ENCODE measurements around the gene ADGRG6.

Gene ADGRG6

DNA sequence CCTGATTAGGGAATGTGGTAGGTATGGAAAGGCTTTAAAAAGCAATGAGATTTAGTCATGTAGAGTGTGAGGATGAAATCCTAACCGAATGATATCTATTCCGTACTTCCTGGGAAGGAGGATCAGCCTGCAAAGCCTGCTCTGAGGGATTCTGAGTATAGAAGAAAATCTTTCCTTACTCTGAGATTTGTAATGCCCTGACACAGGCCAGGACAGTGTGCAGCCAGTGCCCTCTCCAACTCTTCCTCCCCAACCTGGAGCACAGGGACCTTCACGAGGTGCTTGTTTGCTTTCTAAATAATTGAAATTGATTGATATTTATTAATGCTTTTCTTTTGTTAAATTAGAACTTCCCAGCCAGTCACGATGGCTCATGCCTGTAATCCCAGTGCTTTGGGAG, 131.6 kb downstream of the ADGRG6 start:
- no peak overlapping the region for H3K4me3 ChIP-seq (ENCODE audit: control insufficient read depth in 1 of 7, extremely low read depth in 1 of 7, insufficient read depth in 4 of 7, low read depth in 2 of 7, low read length in 6 of 7)
- no peaks in the 10 kb centered on the region for H3K27me3 ChIP-seq (replicated peaks in 2 of 5; ENCODE audit: control insufficient read depth in 4 of 5, insufficient read depth in 5 of 5, low read length in 4 of 5)
- peaks cover 0 to 2% (median 0%) of the 10 kb centered on the region in 5 experiments for H3K9me3 ChIP-seq (ENCODE audit: control extremely low read depth in 1 of 5, control insufficient read depth in 4 of 5, insufficient read depth in 2 of 5, low read depth in 1 of 5, low read length in 4 of 5)
- POLR2A ChIA-PET = no interaction called here
- no peak for DNase-seq
- H3K4me1 ChIP-seq (ENCODE audit: control extremely low read depth in 1 of 4, control insufficient read depth in 4 of 4, insufficient read depth in 4 of 4, low read length in 3 of 4) = no peaks in the 10 kb centered on the region
- no CpG with 5 or more reads among the region's 4 CpGs for WGBS (ENCODE audit: insufficient coverage)
- no peak overlapping the region for H3K27ac ChIP-seq (ENCODE audit: insufficient read depth in 1 of 2, low read depth in 1 of 2, low read length in 2 of 2, poor library complexity in 1 of 2, severe bottlenecking in 2 of 2)
- peaks cover 0 to 51% (median 5%) of the 10 kb centered on the region in 4 experiments for H3K36me3 ChIP-seq (ENCODE audit: control insufficient read depth in 4 of 4, insufficient read depth in 4 of 4, low read length in 3 of 4)
- CTCF ChIA-PET = no interaction called here

DNA sequence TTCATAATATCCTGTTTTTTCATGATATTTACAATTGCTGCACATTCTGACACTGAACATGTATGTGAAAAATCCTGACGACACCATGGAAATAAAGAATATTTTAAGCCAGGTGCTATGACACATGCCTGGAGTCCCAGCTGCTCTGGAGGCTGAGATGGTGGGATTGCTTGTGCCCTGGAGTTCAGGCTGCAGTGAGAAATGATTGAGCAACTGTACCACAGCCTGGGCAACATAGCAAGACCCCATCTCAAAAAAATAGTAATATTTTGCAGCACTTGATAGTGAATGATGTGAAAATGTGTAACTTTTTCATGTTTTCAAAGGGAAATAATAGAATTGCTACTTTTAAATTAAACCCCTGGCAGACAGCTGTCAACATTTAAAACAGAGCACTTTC, 137.1 kb downstream of the ADGRG6 start:
- H3K36me3 ChIP-seq (ENCODE audit: control insufficient read depth in 4 of 4, insufficient read depth in 4 of 4, low read length in 3 of 4) = peaks cover 0 to 68% (median 10%) of the 10 kb centered on the region in 4 experiments
- H3K4me1 ChIP-seq (ENCODE audit: control extremely low read depth in 1 of 4, control insufficient read depth in 4 of 4, insufficient read depth in 4 of 4, low read length in 3 of 4) = no peaks in the 10 kb centered on the region
- ChIA-PET CTCF (no interaction called here), POLR2A (no interaction called here)
- no peaks in the 10 kb centered on the region for H3K27me3 ChIP-seq (replicated peaks in 2 of 5; ENCODE audit: control insufficient read depth in 4 of 5, insufficient read depth in 5 of 5, low read length in 4 of 5)
- H3K4me3 ChIP-seq (ENCODE audit: control insufficient read depth in 1 of 7, extremely low read depth in 1 of 7, insufficient read depth in 4 of 7, low read depth in 2 of 7, low read length in 6 of 7) = no peak overlapping the region
- DNase-seq = no peak
- H3K27ac ChIP-seq (ENCODE audit: insufficient read depth in 1 of 2, low read depth in 1 of 2, low read length in 2 of 2, poor library complexity in 1 of 2, severe bottlenecking in 2 of 2) = no peak overlapping the region
- WGBS (ENCODE audit: insufficient coverage) = no CpG with 5 or more reads among the region's 1 CpG
- no peaks in the 10 kb centered on the region for H3K9me3 ChIP-seq (ENCODE audit: control extremely low read depth in 1 of 5, control insufficient read depth in 4 of 5, insufficient read depth in 2 of 5, low read depth in 1 of 5, low read length in 4 of 5)

DNA sequence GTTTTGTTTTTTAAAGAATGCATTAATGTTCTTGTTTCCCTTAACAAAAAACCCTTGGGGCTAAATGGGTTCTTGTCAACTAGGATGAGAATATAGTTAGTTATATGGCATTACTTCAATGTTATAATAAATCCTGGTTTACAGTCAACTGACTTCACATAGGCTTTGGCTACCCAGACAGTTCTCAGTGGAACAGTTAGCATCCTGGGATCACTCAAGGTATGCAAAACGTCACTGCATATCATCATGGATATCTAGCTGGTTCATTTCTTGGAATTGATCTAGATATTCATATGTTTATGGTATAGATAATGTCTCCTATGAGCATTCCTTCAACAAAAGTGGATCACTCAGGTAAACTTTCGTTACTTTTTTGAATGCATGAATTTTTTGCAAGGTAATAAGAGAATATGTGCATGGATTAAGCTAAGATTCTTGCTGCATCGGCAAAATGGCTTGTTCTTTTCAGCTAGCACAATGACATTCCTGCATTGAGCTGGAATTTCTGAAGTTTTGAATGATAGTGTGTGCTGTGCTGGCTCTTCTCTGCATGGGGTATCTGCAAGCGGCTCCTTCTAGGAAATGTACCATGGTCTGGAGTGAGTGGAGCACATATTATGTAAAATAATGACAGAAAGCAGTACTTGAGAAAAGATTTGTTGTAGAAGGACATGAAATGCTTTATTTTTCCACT, 138.9 kb downstream of the ADGRG6 start:
- whole genome bisulfite sequencing (ENCODE audit: insufficient coverage) = 100% methylated on average over 2 of the region's 4 CpGs
- Histone ChIP-seq H3K4me1 (ENCODE audit: control extremely low read depth in 1 of 4, control insufficient read depth in 4 of 4, insufficient read depth in 4 of 4, low read length in 3 of 4) (peaks cover 0 to 2% (median 0%) of the 10 kb centered on the region in 4 experiments), H3K27ac (ENCODE audit: insufficient read depth in 1 of 2, low read depth in 1 of 2, low read length in 2 of 2, poor library complexity in 1 of 2, severe bottlenecking in 2 of 2) (no peak overlapping the region), H3K9me3 (ENCODE audit: control extremely low read depth in 1 of 5, control insufficient read depth in 4 of 5, insufficient read depth in 2 of 5, low read depth in 1 of 5, low read length in 4 of 5) (no peaks in the 10 kb centered on the region), H3K27me3 (replicated peaks in 2 of 5; ENCODE audit: control insufficient read depth in 4 of 5, insufficient read depth in 5 of 5, low read length in 4 of 5) (no peaks in the 10 kb centered on the region), H3K36me3 (ENCODE audit: control insufficient read depth in 4 of 4, insufficient read depth in 4 of 4, low read length in 3 of 4) (peaks cover 0 to 69% (median 11%) of the 10 kb centered on the region in 4 experiments), H3K4me3 (ENCODE audit: control insufficient read depth in 1 of 7, extremely low read depth in 1 of 7, insufficient read depth in 4 of 7, low read depth in 2 of 7, low read length in 6 of 7) (no peak overlapping the region)
- CTCF ChIA-PET = no interaction called here
- POLR2A ChIA-PET = interaction anchor here (0.6 kb wide), 1 partner anchor 294 kb away, joined by 3 read pairs; the partner anchor contains the start of gene NMBR
- DNase-seq = no peak

DNA sequence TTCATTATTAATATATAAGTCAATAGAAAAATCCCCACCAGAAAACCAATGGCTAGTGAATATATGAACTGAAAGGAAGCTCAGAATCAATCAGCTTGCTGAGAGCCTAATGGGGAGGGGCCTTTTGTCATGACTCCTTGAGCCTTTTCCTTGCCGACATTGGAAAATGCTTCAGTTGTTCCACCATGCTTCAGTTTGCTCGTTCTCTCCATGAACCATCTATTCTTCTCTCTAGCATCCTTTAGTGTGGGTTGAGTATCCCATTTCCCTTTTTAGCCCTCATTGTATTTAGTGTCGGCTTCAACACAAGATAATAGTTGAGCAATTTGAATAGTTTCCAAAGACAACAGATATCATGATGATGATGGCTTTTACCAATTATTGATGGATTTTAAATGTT, 139.9 kb downstream of the ADGRG6 start:
- Histone ChIP-seq H3K4me3 (ENCODE audit: control insufficient read depth in 1 of 7, extremely low read depth in 1 of 7, insufficient read depth in 4 of 7, low read depth in 2 of 7, low read length in 6 of 7) (no peak overlapping the region), H3K36me3 (ENCODE audit: control insufficient read depth in 4 of 4, insufficient read depth in 4 of 4, low read length in 3 of 4) (peaks cover 0 to 67% (median 10%) of the 10 kb centered on the region in 4 experiments), H3K4me1 (ENCODE audit: control extremely low read depth in 1 of 4, control insufficient read depth in 4 of 4, insufficient read depth in 4 of 4, low read length in 3 of 4) (peaks cover 0 to 2% (median 0%) of the 10 kb centered on the region in 4 experiments), H3K9me3 (ENCODE audit: control extremely low read depth in 1 of 5, control insufficient read depth in 4 of 5, insufficient read depth in 2 of 5, low read depth in 1 of 5, low read length in 4 of 5) (no peaks in the 10 kb centered on the region), H3K27me3 (replicated peaks in 2 of 5; ENCODE audit: control insufficient read depth in 4 of 5, insufficient read depth in 5 of 5, low read length in 4 of 5) (no peaks in the 10 kb centered on the region), H3K27ac (ENCODE audit: insufficient read depth in 1 of 2, low read depth in 1 of 2, low read length in 2 of 2, poor library complexity in 1 of 2, severe bottlenecking in 2 of 2) (no peak overlapping the region)
- WGBS (ENCODE audit: insufficient coverage) = 100% methylated on average over 2 of the region's 3 CpGs
- CTCF ChIA-PET = no interaction called here
- DNase-seq = no peak
- POLR2A ChIA-PET = no interaction called here

DNA sequence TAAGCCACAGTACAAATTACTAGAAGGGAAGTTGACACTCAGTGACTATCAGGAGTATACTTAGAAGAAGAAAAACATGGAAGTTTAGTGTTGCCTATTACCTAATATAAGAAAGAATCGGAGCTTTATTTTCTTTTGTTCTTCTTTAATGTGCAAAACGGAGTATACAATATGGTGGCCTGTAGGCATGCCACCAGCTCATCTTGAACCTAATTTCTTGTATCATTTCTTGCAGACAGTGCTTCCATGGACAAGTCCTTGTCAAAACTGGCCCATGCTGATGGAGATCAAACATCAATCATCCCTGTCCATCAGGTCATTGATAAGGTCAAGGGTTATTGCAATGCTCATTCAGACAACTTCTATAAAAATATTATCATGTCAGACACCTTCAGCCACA, 141.3 kb downstream of the ADGRG6 start:
- no peaks in the 10 kb centered on the region for H3K27me3 ChIP-seq (replicated peaks in 2 of 5; ENCODE audit: control insufficient read depth in 4 of 5, insufficient read depth in 5 of 5, low read length in 4 of 5)
- no peaks in the 10 kb centered on the region for H3K9me3 ChIP-seq (ENCODE audit: control extremely low read depth in 1 of 5, control insufficient read depth in 4 of 5, insufficient read depth in 2 of 5, low read depth in 1 of 5, low read length in 4 of 5)
- ChIA-PET CTCF (interaction anchor here (0.6 kb wide), 1 partner anchor 8 kb away, joined by 3 read pairs; no protein-coding TSS in a partner anchor), POLR2A (no interaction called here)
- H3K36me3 ChIP-seq (ENCODE audit: control insufficient read depth in 4 of 4, insufficient read depth in 4 of 4, low read length in 3 of 4) = peaks cover 0 to 69% (median 14%) of the 10 kb centered on the region in 4 experiments
- no peak overlapping the region for H3K4me3 ChIP-seq (ENCODE audit: control insufficient read depth in 1 of 7, extremely low read depth in 1 of 7, insufficient read depth in 4 of 7, low read depth in 2 of 7, low read length in 6 of 7)
- 100% methylated on average over 2 of the region's 2 CpGs for WGBS (ENCODE audit: insufficient coverage)
- H3K4me1 ChIP-seq (ENCODE audit: control extremely low read depth in 1 of 4, control insufficient read depth in 4 of 4, insufficient read depth in 4 of 4, low read length in 3 of 4) = peaks cover 0 to 2% (median 0%) of the 10 kb centered on the region in 4 experiments
- no peak for DNase-seq
- no peak overlapping the region for H3K27ac ChIP-seq (ENCODE audit: insufficient read depth in 1 of 2, low read depth in 1 of 2, low read length in 2 of 2, poor library complexity in 1 of 2, severe bottlenecking in 2 of 2)

DNA sequence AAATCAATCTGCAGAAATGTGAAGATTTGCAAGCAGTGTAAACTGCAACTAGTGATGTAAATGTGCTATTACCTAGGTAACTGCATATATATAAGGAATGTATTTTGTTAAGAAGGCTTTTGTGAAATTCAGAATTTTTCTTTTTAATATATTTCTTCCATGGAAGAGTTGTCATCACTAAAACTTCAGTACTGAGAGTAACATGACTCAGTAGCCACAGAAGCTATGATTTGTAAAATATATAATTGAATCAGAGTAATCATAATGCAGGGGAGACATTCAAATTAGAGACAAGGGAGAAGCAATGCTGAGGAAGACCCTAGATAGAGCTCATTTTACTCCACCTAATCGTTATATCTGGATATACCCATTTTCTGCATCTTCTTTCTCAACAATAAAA, 141.7 kb downstream of the ADGRG6 start:
- Histone ChIP-seq H3K4me3 (ENCODE audit: control insufficient read depth in 1 of 7, extremely low read depth in 1 of 7, insufficient read depth in 4 of 7, low read depth in 2 of 7, low read length in 6 of 7) (no peak overlapping the region), H3K9me3 (ENCODE audit: control extremely low read depth in 1 of 5, control insufficient read depth in 4 of 5, insufficient read depth in 2 of 5, low read depth in 1 of 5, low read length in 4 of 5) (no peaks in the 10 kb centered on the region), H3K36me3 (ENCODE audit: control insufficient read depth in 4 of 4, insufficient read depth in 4 of 4, low read length in 3 of 4) (peaks cover 0 to 71% (median 17%) of the 10 kb centered on the region in 4 experiments), H3K27me3 (replicated peaks in 2 of 5; ENCODE audit: control insufficient read depth in 4 of 5, insufficient read depth in 5 of 5, low read length in 4 of 5) (no peaks in the 10 kb centered on the region), H3K27ac (ENCODE audit: insufficient read depth in 1 of 2, low read depth in 1 of 2, low read length in 2 of 2, poor library complexity in 1 of 2, severe bottlenecking in 2 of 2) (no peak overlapping the region), H3K4me1 (ENCODE audit: control extremely low read depth in 1 of 4, control insufficient read depth in 4 of 4, insufficient read depth in 4 of 4, low read length in 3 of 4) (peaks cover 0 to 2% (median 0%) of the 10 kb centered on the region in 4 experiments)
- 100% methylated on average over 1 of the region's 1 CpG for WGBS (ENCODE audit: insufficient coverage)
- POLR2A ChIA-PET = no interaction called here
- DNase-seq = no peak
- CTCF ChIA-PET = interaction anchor here (0.6 kb wide), 1 partner anchor 9 kb away, joined by 3 read pairs; no protein-coding TSS in a partner anchor

DNA sequence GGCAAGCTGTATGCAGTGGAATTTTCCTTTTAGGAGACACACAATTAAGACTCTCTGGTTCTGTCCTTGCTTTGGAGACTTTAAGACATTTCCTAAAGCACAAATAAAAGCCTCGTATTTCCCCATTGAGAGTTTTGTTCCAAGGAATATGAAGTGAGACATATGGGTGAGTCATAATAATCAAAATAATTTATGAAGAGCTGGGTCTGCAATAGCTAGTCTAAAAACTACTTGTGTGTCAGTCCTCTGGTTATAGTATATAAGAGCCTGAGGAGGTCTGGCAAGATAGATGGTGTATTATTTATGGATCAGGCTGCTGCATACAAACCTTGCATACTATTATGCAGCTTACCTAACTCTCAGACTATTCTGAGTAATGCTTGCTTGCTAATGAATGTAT, 142.6 kb downstream of the ADGRG6 start:
- CTCF ChIA-PET = no interaction called here

More for the DNA sequence above, 142.6 kb downstream of the ADGRG6 start:
- H3K36me3 ChIP-seq (ENCODE audit: control insufficient read depth in 4 of 4, insufficient read depth in 4 of 4, low read length in 3 of 4) = peaks cover 0 to 66% (median 18%) of the 10 kb centered on the region in 4 experiments
- no peak overlapping the region for H3K4me3 ChIP-seq (ENCODE audit: control insufficient read depth in 1 of 7, extremely low read depth in 1 of 7, insufficient read depth in 4 of 7, low read depth in 2 of 7, low read length in 6 of 7)
- no peak for DNase-seq
- H3K27me3 ChIP-seq (replicated peaks in 2 of 5; ENCODE audit: control insufficient read depth in 4 of 5, insufficient read depth in 5 of 5, low read length in 4 of 5) = no peaks in the 10 kb centered on the region
- no peak overlapping the region for H3K27ac ChIP-seq (ENCODE audit: insufficient read depth in 1 of 2, low read depth in 1 of 2, low read length in 2 of 2, poor library complexity in 1 of 2, severe bottlenecking in 2 of 2)
- POLR2A ChIA-PET = no interaction called here
- peaks cover 0 to 2% (median 0%) of the 10 kb centered on the region in 4 experiments for H3K4me1 ChIP-seq (ENCODE audit: control extremely low read depth in 1 of 4, control insufficient read depth in 4 of 4, insufficient read depth in 4 of 4, low read length in 3 of 4)
- WGBS (ENCODE audit: insufficient coverage) = 100% methylated on average over 1 of the region's 1 CpG
- no peaks in the 10 kb centered on the region for H3K9me3 ChIP-seq (ENCODE audit: control extremely low read depth in 1 of 5, control insufficient read depth in 4 of 5, insufficient read depth in 2 of 5, low read depth in 1 of 5, low read length in 4 of 5)

Measured in common myeloid progenitor, CD34-positive (primary cell).